ENCODE results near the gene CHRDL2.

The CHRDL2 gene

DNA sequence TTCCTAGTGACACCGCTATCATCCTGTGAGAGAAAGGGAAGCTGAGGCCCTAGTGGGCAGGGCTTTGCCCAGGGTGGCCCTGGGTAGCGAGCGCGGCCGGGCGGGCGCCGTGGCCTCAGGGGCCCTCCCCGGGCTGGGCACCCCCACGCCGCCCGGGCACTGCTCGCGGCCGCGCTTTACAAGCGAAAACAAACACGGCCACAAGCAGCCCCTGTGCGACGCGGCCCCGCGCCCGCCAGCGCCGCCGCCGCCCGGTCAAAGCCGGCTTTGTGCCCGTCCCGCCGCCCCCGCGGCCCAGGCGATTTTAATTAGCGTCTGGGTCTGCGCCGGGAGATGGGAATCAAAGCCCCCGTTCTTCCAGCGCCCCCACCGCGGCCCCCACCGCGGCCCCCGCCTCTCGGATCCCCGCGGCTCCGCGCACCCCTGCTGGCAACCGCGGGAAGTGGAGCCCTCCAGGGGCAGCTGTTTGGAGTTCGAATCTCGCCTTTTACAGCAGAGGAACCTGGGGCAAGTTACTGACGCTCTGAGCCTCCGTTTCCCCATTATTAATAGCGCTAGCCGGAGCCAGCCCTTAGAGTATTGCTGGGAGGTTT lies 47.9 kb downstream of the CHRDL2 start:
- FAIRE-seq: no peak

DNA sequence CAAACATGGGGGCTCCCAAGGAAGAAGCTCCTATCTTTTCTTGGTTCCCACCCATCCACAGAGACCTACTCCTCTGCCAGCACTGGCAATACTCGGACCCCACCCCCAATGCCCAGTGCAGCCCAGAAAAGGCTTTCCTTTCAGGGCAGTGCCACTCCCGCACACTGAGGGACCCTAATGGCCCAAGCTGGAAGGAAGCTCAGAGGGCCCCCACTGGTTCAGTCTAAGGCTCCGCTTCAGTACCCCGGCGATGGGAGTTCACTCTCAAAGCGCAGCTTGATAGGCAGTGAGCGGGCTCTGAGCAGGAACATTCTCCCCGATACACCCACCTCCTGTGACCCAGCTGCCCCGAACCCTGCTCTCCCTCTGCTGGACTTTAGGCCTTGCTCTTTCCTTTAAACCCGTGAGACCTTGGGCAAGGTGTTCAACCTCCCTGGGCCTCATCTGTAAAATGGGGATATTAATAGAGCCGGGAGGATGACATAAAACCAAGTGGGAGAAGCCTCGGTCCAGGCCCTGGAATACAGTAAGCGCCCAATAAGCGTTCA lies 48.4 kb downstream of the CHRDL2 start:
- no peak for FAIRE-seq

GRCh38 chr11:74681686-74682651 lies 49.3 kb downstream of the CHRDL2 start:
- FAIRE-seq: no peak

DNA sequence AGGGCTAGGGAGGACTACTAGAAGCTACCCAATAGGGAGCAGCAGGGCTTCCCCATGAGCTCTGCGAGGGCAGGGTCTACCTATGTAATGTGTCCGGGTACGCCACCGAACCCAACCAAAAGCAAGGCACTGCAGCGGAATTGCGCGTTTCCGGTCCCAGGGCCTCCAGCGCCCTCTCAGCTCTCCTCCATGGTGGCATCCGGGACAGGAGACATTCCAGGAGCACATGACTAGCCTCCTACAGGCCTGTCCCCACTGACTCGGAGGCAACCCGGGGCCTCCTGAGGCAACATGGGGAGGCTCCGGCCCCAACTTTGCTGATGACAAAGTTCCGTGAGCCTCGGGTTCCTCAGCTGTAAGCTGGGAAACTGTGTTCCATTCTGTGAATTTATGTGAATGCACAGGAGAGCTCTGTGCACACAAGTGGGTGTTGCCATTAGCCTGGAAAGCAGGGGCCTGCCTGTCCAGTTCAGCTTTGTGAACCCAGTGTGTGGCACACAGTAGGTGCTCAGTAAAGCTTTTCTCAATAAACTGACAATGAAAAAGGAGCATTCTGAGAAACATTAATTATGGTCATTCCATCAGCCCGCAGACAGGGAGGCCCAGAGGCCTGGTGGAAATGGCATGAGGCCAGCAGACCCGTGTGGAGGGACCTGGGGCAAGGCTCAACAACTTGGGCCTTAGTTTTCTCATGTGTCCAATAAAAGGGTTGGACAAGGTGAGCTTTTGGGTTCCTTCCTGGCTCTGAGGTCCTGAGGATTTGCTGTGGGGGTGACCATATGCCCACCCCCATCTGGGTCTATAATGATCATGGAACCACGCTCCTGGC lies 50.3 kb downstream of the CHRDL2 start:
- FAIRE-seq: no peak

- FAIRE-seq: no peak
Observed at GRCh38 chr11:74680035-74680671, 51.1 kb downstream of the CHRDL2 start.

- no peak for FAIRE-seq
Observed at GRCh38 chr11:74679513-74679865, 51.7 kb downstream of the CHRDL2 start.

DNA sequence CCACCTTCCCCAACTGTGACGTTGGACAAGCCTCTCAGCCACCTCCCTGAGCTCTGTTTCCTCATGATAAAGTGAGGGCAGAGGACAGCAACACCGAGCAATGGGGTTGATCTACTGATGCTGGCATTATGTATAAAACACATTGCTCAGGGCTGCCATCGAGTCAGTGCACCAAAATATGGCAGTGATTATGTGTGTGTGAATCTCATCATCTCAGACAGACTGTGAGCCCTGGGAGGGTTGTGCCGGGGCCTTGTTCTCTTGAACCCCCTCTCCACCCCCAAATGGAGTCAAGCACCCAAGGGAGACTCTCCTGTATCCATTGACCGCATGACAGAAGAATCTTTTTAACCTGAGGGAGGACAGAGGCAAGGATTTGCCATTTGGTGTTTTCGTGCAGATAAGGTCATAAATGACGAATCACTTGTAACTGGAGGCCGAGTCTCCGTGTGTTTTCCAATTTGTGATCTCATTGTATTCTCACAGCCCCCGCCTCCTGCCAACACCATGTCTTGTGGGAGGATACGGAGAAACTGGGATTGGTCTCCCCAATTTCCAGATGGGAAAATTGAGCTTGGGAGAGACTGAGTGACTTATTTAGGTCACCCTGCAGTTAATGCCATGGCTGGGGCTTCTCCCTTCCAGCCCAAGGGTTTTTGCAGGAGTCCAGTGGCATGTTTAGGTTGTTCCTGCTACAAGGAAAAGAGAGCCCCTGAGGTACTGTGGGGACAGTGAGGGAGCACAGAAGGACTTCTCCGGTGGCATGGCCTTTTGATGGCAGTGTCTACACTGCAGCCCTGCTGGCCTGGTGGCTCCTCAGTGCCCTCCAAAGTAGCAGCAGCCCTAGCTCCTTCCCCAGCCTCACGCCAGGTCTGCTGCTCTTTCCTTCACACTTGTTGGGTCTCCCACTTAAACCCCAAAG lies 52.4 kb downstream of the CHRDL2 start:
- no peak for FAIRE-seq

DNA sequence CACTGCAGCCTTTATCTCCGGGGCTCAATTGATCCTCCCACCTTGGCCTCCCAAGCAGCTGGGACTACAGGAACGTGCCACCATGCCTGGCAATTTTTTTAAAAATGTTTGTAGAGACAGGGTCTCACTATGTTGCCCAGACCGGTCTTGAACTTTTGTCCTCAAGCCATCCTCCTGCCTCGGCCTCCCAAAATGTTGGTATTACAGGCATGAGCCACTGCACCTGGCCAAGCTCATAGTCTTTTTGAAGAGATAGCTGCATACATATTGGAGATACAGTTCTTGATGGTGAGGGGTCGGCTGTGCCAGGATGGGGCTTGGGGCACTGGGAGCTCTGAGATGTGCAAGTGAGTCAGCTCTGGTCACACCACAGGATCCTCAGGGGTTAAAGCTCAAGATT lies 53.2 kb downstream of the CHRDL2 start:
- FAIRE-seq: no peak

- no peak for FAIRE-seq
Observed at GRCh38 chr11:74677131-74677530, 54.1 kb downstream of the CHRDL2 start.

DNA sequence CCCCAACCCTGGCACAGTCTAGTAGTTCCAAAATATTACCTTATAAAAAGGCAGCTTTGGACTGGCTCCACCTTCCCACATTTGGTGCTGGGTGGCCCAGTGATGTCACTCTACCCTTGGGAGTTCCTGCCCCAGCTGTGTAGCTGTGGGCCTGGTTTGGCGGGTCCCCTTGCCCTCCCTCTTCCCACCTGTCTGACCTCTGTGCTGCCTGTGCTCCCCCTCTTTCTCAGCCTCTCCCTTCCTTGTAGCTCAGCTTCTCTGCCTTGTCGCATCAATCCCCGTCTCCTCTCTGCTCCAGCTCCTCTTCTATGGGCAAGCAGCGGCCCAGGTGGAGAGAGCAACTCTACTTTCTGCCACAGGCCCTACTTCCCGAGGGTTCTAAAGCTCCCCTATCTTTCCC lies 54.6 kb downstream of the CHRDL2 start:
- no peak for FAIRE-seq

GRCh38 chr11:74675761-74676160 lies 55.5 kb downstream of the CHRDL2 start:
- no peak for FAIRE-seq

DNA sequence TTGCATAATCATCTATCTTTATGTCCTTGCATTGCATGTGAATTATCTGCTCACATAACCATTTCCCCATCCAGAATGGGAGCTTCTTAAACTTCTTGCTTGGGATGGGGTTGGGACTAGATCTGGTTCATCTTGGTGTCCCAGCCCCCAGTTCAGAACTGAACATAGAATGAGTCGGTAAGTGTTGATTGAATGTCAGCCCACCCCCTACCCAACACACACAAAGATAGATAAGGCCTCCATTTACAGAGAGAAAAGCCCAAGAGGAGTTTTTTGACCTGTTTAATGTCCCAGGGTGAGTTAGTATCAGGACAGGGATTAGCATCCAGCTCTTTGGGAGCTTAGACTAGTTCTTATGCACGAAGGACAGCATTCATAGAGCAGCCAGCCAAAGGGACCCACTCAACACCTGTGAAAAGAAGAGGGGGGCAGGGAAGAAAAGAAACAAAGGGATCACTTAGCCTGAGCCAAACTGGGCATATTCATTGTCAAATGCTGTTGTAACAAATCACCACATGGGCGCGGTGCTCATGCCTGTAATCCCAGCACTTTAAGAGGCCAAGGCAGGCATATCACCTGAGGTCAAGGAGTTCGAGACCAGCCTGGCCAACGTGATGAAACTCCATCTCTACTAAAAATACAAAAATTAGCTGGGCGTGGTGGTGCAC lies 57.4 kb downstream of the CHRDL2 start:
- no peak for FAIRE-seq

GRCh38 chr11:74672956-74673692 lies 58.1 kb downstream of the CHRDL2 start:
- FAIRE-seq: no peak

- no peak for FAIRE-seq
Observed at GRCh38 chr11:74672332-74672955, 58.8 kb downstream of the CHRDL2 start.

DNA sequence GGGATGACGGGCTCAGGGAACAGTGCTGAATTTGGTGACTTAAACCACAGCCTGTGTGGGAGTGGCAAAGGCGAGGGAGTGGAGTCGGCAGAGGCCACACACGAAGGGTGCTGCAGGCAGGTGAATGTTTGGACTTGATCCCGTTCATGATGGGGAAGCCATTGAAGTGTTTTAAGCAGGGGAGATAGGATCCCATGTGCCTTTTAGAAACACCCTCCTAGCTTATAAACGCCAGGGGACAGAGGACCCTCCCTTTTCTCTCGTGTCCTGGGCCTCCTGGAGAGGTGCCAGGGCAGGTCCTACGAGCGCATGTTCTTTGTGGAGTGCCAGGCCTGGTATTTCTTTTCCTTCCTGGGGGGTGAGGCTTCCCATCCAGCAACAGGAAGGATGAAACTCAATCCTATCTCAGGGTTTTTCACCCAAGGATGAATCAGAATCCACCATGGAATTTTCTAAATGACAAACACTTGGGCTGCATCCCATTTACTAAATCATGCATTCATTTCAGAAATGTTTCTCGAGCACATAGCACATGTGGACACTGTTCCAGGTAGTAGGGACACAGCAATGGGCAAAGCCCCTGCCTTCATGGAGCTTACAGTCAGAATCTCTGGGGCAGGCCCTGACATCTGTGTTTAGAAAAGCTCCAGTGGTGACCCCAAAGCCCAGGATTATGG lies 59.6 kb downstream of the CHRDL2 start:
- FAIRE-seq: no peak

DNA sequence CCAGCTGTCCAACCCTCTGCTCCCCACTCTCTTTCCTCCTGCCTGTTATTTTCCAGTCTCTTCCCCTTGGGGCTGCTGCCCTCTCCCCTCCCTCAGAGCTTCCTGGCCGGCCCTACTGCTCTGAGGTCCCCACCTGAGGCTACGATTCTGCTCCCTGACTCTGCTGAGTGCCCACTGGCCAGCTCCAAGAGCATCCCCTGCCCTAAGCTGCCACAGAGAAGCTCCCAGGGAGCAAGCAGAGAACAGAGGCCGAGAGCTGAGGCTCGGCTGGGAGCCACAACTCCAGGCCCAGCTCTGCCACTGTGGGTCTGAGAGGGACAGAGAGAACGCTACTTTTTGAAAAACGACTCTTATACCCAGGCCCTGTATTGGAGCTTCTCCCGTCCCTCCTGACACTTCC lies 61.1 kb downstream of the CHRDL2 start:
- no peak for FAIRE-seq

GRCh38 chr11:74669211-74670160 lies 61.7 kb downstream of the CHRDL2 start:
- FAIRE-seq: no peak

DNA sequence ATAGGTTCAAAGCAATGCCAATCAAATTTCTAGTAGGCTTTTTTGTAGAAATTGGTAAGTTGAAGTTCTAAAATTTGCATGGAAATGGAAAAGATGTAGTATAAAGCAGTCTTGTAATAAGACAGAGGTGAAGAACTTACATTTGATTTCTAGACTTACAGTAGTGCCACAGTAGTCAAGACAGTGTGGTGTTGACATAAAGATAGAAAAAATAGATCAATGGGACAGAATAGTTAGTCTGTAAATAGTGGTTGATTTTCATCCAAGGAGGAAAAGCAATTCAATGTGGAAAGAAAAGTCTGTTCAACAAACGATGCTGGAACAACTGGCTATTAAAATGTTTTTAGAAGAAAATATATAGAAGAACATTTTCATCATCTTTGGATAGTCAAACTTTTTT lies 67.9 kb downstream of the CHRDL2 start:
- no peak for FAIRE-seq
